LNCaP clone FGC (cell line): ENCODE results near the gene ARL8A.

ENCODE experiments used
- DNase-seq: peaks from one replicate; pipeline ENCODE4 v3.0.0-alpha.2; 2011; ENCODE audit warnings: low read depth
- H3K4me3 ChIP-seq: 2 replicates; pipeline ENCODE4 v1.5.1; 2011; ENCODE audit warnings: mild to moderate bottlenecking, low read depth, low read length, control low read depth
- CTCF ChIP-seq: IDR thresholded peaks from 2 replicates; pipeline ENCODE4 v1.5.1; 2012; ENCODE audit warnings: mild to moderate bottlenecking; ENCODE audit not compliant: control insufficient read depth, insufficient read depth; ENCODE audit errors: extremely low read depth

Gene ARL8A

GRCh38 chr1:202164271-202165037, 19.9 kb upstream of the ARL8A start:
- H3K4me3 ChIP-seq, result no peak overlapping the region
- no peak for DNase-seq
- no peak for TF ChIP-seq CTCF

GRCh38 chr1:202163281-202164270, 19.0 kb upstream of the ARL8A start:
- H3K4me3 ChIP-seq, result no peak overlapping the region
- DNase-seq, result no peak
- no peak for TF ChIP-seq CTCF

GRCh38 chr1:202162418-202163280, 18.1 kb upstream of the ARL8A start:
- no peak for DNase-seq
- H3K4me3 ChIP-seq, result no peak overlapping the region

GRCh38 chr1:202162047-202162417, 17.5 kb upstream of the ARL8A start:
- DNase-seq, result no peak
- H3K4me3 ChIP-seq, result no peak overlapping the region
- no peak for TF ChIP-seq CTCF

More at GRCh38 chr1:202162418-202163280, 18.1 kb upstream of the ARL8A start:
- no peak for TF ChIP-seq CTCF

GRCh38 chr1:202161151-202162046, 16.9 kb upstream of the ARL8A start:
- H3K4me3 ChIP-seq, result no peak overlapping the region
- no peak for DNase-seq
- TF ChIP-seq CTCF, result no peak
